NCI-H526 (cell line): ENCODE measurements around the gene GGCT.

Experiments
- DNase-seq, 2 experiments: peaks; one replicate each; lab custom pipeline; 2025; lab: John Stamatoyannopoulos, UW

GGCT gene

GRCh38 chr7:30463405-30464145, 41.1 kb downstream of the GGCT start:
- DNase-seq = no peak

GRCh38 chr7:30462179-30462578, 42.5 kb downstream of the GGCT start:
- no peak for DNase-seq

GRCh38 chr7:30460246-30460633, 44.4 kb downstream of the GGCT start:
- DNase-seq = no peak

GRCh38 chr7:30459591-30460245, 44.9 kb downstream of the GGCT start:
- no peak for DNase-seq

- no peak for DNase-seq
Observed at GRCh38 chr7:30458311-30458710, 46.3 kb downstream of the GGCT start.

- no peak for DNase-seq
Observed at GRCh38 chr7:30453921-30454320, 50.7 kb downstream of the GGCT start.

- no peak for DNase-seq
Observed at GRCh38 chr7:30453016-30453415, 51.6 kb downstream of the GGCT start.

- no peak for DNase-seq
Observed at GRCh38 chr7:30452280-30452930, 52.2 kb downstream of the GGCT start.

- no peak for DNase-seq
Observed at GRCh38 chr7:30451539-30452279, 52.9 kb downstream of the GGCT start.

- DNase-seq = no peak
Observed at GRCh38 chr7:30450983-30451497, 53.6 kb downstream of the GGCT start.

- DNase-seq = no peak
Observed at GRCh38 chr7:30450240-30450982, 54.2 kb downstream of the GGCT start.

- no peak for DNase-seq
Observed at GRCh38 chr7:30448461-30449189, 56.0 kb downstream of the GGCT start.

GRCh38 chr7:30447466-30447865, 57.2 kb downstream of the GGCT start:
- no peak for DNase-seq
